SJSA1 (cell line): ENCODE data around the gene MYOM1. TPM values are rescaled to one million over a fixed set of nuclear protein-coding genes. Genes with fewer than 3 reads are reported as not detected.

Source experiments
- DNase-seq, 2 experiments: peaks; one replicate each; pipeline ENCODE4 v3.0.0-alpha.2; 2015 to 2020; ENCODE audit warnings: low spot score in 2 of 2, low read depth in 1 of 2
- H3K27ac ChIP-seq: fragments of 250-450 bp; sonication (Bioruptor Pico); 2 replicates; pipeline ENCODE4 v1.5.1; 2020; ENCODE audit warnings: mild to moderate bottlenecking, moderate library complexity
- H3K27me3 ChIP-seq: fragments of 250-450 bp; sonication (Bioruptor Pico); replicated peaks from 2 replicates; pipeline ENCODE4 v1.5.1; 2020; ENCODE audit warnings: mild to moderate bottlenecking, moderate library complexity
- H3K36me3 ChIP-seq: fragments of 250-450 bp; sonication (Bioruptor Pico); 2 replicates; pipeline ENCODE4 v1.5.1; 2020; ENCODE audit warnings: mild to moderate bottlenecking
- H3K4me1 ChIP-seq: fragments of 250-450 bp; sonication (Bioruptor Pico); replicated peaks from 2 replicates; pipeline ENCODE4 v1.6.1; 2021; ENCODE audit warnings: mild to moderate bottlenecking
- H3K4me3 ChIP-seq: fragments of 250-450 bp; sonication (Bioruptor Pico); 2 replicates; pipeline ENCODE4 v1.5.1; 2020; ENCODE audit warnings: mild to moderate bottlenecking
- H3K9me3 ChIP-seq: fragments of 250-450 bp; sonication (Bioruptor Pico); replicated peaks from 2 replicates; pipeline ENCODE4 v1.5.1; 2020; ENCODE audit warnings: mild to moderate bottlenecking
- total RNA-seq: library from RNA; depleted of rRNA; stranded (reverse); fragments of >200 nt; shearing (Covaris generic); gene quantifications from 2 replicates; pipeline ENCODE4 v1.2.3, GENCODE V29; 2014; rRNA removed

The MYOM1 gene
- total RNA-seq, result not detected in 2 replicates

DNA sequence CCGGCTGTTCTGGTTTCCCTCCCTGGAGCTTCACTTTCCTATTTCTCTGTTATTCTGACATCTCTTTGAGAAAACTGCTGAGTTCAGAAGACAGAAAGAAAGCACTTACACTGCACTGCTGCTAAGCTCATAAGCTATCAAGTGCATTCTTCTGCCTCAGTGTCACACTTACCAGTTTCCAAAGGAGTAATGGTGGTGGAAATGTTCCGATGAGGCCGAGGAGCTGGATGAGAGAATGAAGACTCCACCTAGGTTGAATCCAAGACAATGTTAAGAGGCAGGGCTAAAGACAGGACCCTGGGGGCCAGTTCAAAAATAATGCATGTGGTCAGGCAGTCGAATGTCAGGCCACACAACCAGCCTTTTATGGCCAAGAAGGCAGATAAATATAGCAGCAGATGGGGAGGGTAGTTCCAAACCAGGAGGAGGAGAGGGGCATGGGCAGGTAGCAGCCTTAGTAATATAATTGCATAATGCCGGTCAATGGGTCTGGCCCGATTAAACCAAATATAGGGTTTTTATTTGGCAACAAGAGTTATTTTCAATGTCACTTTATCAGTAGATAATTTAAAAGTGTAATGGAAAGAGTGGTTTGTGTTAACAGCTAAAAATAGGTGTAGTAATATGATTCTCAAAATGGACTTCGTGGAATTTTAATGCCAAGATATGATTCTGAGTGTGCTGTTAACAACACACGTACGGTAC lies at the start of gene MYOM1:
Gene MYOM1, minus strand, starts transcription at position 338 of the 705 bp plus-strand sequence. CDS start 4,745 bp downstream, outside the sequence.
- H3K36me3 ChIP-seq, result no peaks in the 10 kb centered on the region
- no peaks in the 10 kb centered on the region for H3K4me1 ChIP-seq
- DNase-seq, result no peak
- H3K4me3 ChIP-seq, result no peak within 1 kb of the TSS
- H3K27ac ChIP-seq, result no peak within 1 kb of the TSS
- no peaks in the 10 kb centered on the region for H3K9me3 ChIP-seq
- H3K27me3 ChIP-seq, result 0 out of 2 replicates have a peak, but pooled peaks cover 5% of the 10 kb centered on the region

DNA sequence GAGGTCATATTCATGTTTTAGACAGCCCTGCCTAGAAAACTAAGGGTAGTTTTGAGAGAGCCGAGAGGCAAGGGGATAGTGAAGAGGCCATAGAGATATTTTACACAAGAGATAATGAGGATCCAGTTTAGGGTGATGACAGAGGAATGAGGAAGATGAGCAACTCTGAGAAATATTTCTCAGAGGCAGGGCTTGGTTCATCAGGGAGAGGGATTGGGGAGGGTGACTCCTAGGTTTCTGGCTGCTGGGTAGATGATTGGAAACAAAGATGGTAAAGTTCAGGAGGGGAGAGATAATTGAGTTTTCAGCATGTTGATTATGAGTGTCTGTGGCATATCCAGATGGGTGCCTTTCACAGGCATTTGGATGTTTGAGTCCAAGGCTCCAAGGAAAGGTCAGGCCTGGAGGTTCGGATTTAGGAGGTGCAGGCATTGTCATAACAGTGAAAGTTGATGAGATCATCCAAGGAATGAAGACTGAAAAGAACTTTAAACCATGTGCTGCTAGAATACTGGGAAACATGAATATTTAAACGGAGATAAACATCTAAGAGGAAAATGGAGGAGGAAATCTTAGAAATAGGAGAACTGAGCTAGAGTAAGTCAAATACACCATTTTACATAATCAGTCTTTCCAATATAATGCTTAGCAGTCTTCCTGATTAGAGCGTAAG lies 49.6 kb upstream of the MYOM1 start:
- Histone ChIP-seq H3K4me1 (peaks cover 46% of the 10 kb centered on the region), H3K27ac (no peak overlapping the region), H3K36me3 (peaks cover 77% of the 10 kb centered on the region), H3K9me3 (no peaks in the 10 kb centered on the region; the same call in 1 of the 2 replicates), H3K4me3 (no peak overlapping the region), H3K27me3 (no peaks in the 10 kb centered on the region)
- DNase-seq, result no peak

DNA sequence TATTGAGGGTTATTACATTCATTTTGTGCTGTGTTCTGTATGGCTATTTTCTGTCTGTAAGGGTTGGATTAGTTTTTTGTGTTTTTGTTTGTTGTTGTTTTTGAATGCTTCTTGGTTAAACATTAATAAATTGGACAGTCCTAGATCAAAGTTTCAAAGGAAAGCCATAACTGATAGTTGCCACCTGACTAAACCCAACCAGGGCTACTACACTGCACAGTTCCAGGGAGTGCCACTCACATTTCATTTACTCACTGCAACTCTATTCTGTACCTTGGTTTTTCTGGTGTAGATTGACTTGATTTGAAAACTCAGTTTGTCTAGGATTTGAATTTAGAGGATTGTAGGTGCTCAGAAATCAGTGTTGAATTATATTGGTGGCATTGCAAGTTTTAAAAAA lies 48.5 kb upstream of the MYOM1 start:
- no peak for DNase-seq
- no peaks in the 10 kb centered on the region for H3K27me3 ChIP-seq
- no peak overlapping the region for H3K4me3 ChIP-seq
- H3K9me3 ChIP-seq, result no peaks in the 10 kb centered on the region; the same call in 1 of the 2 replicates
- peaks cover 56% of the 10 kb centered on the region for H3K4me1 ChIP-seq
- no peak overlapping the region for H3K27ac ChIP-seq
- peaks cover 73% of the 10 kb centered on the region for H3K36me3 ChIP-seq

DNA sequence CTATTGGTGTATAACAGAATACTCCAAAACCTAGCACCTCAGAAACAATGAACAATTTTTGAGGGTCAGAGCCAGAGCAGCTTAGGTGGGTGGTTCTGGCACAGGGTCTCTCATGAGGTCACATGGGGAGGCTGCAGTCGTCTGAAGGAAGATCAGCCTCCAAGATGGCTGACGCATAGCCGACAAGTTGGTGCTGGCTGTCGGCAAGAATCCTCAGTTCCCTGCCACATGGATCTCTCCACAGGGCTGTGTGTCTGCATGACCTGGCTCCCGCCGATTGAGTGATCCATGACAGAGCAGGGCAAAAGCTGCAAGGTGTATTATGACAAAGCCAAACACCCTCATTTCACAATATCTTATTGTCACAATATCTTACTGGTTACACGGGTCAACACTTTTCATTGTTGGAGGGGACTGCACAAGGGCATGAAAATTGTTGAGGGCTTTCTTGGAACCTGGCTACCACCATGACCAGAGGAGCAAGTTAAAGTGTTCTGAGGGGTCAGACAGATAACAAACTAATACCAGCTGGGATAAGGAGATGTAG lies 46.4 kb upstream of the MYOM1 start:
- Histone ChIP-seq H3K4me3 (no peak overlapping the region), H3K36me3 (peaks cover 75% of the 10 kb centered on the region), H3K9me3 (no peaks in the 10 kb centered on the region; the same call in 1 of the 2 replicates), H3K4me1 (peaks cover 56% of the 10 kb centered on the region), H3K27me3 (no peaks in the 10 kb centered on the region), H3K27ac (no peak overlapping the region)
- no peak for DNase-seq

DNA sequence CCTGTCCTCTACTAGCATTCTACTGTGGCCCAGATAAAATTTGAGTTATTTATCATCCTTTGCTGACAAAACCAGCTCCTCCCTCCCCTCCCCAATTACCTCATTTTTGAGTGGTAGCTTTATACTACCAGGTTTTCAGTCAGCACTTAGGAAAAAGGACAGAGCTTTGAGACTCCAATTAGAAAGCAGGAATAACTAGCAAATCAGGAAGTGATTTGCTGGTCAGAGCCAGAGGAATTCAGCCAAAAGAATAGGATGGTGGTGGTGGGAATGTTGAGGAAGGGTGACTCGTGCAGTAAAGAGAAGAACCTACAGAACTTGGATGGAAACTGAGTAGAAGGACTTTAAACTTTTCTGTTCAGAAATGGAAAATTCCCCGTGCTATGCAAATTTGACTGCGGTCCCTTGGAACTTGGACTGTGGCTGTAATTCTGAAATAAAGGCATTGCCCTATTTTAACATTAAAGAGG lies 45.8 kb upstream of the MYOM1 start:
- Histone ChIP-seq H3K4me3 (no peak overlapping the region), H3K9me3 (no peaks in the 10 kb centered on the region; the same call in 1 of the 2 replicates), H3K27me3 (no peaks in the 10 kb centered on the region), H3K27ac (no peak overlapping the region), H3K36me3 (peaks cover 71% of the 10 kb centered on the region), H3K4me1 (peaks cover 61% of the 10 kb centered on the region)
- no peak for DNase-seq

GRCh38 chr18:3264362-3264761 lies 44.6 kb upstream of the MYOM1 start:
- no peak for DNase-seq
- Histone ChIP-seq H3K27ac (no peak overlapping the region), H3K9me3 (no peaks in the 10 kb centered on the region; the same call in 1 of the 2 replicates), H3K4me3 (no peak overlapping the region; the same call in 1 of the 2 replicates), H3K36me3 (peaks cover 77% of the 10 kb centered on the region), H3K27me3 (no peaks in the 10 kb centered on the region), H3K4me1 (peaks cover 64% of the 10 kb centered on the region)

- Histone ChIP-seq H3K27ac (peak overlapping the region; percentile 100), H3K9me3 (no peaks in the 10 kb centered on the region), H3K27me3 (no peaks in the 10 kb centered on the region), H3K4me1 (peaks cover 63% of the 10 kb centered on the region), H3K36me3 (peaks cover 86% of the 10 kb centered on the region), H3K4me3 (peak overlapping the region; percentile 91)
- DNase-seq, result peak in 1 of 2 experiments; percentile 34
These were observed 43.4 kb upstream of the MYOM1 start for GRCh38 chr18:3263132-3263700.

- H3K36me3 ChIP-seq, result peaks cover 88% of the 10 kb centered on the region
- peak overlapping the region; percentile 91 for H3K4me3 ChIP-seq
- peak overlapping the region; percentile 100 for H3K27ac ChIP-seq
- H3K27me3 ChIP-seq, result no peaks in the 10 kb centered on the region
- H3K9me3 ChIP-seq, result no peaks in the 10 kb centered on the region
- H3K4me1 ChIP-seq, result peaks cover 61% of the 10 kb centered on the region
- DNase-seq, result peak in 1 of 2 experiments; percentile 55
These were observed 42.7 kb upstream of the MYOM1 start for GRCh38 chr18:3262234-3263131.

DNA sequence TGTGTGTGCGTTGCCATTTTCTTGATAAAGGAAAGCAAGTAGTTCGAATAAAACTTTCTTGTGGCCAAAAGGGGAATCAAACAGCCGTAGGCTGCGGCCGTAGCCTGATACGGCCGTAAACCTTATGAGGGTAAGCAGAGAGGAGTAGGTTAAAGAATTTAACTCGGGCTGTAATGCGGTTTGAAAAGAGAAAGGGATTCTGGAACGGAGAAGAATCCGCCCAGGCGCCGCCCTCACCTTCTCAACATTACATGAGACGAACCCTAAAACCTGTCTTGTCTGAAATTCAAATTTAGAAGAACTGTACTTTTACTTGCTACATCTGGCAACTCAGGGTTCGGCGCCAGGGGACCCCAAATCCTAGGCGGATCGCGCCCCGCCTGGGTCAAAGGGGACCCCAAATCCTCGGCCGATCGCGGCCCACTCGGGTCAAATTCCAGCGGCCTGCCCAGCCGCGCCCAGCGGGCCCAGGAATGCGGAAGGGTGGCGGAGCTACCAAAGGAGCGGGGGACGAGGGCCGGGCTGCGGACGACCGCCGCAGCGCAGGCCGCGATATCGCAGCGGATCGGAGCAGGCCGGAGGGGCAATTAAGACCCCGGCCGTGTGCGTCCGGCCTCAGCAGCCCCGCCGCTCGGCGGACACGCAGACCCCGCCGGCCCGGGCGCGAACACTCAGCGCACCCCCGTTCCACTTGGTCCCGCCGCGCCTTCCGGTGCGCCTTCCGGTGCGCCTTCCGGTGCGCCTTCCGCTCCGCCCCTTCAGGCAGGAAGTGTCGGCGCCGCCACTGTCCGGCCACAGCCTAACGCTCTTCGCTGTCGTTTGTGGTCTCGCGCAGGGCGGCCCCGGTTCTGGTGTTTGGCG lies 41.8 kb upstream of the MYOM1 start, which contains the start of gene MYL12B:
Gene MYL12B, plus strand, starts transcription at position 761 of the 861 bp plus-strand sequence. CDS start 10,766 bp downstream, outside the sequence.
- no peaks in the 10 kb centered on the region for H3K9me3 ChIP-seq
- H3K4me3 ChIP-seq, result peak within 1 kb of the TSS; percentile 91
- peaks cover 88% of the 10 kb centered on the region for H3K36me3 ChIP-seq
- H3K4me1 ChIP-seq, result peaks cover 62% of the 10 kb centered on the region
- peak within 1 kb of the TSS; percentile 100 for H3K27ac ChIP-seq
- H3K27me3 ChIP-seq, result no peaks in the 10 kb centered on the region
- peak; percentile 91 to 99 for DNase-seq

DNA sequence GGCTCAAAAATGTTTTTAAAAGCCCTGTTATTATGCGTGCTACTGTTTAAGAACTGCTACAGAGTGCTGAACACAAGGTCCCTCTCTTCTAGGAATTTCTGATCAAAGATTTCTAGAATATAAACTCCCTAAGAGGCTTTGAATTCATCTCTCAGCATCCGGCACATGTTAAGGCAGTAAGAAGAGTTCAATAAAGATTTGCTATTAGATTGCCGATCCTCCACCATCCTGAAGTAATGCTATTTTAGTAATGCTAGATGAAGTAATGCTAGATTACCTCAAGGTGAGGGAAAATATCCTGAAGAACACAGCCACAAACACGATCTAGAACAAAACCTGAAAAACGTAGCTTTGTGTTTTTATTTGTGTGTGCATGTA lies 41.2 kb upstream of the MYOM1 start:
- Histone ChIP-seq H3K27me3 (no peaks in the 10 kb centered on the region), H3K4me3 (peak overlapping the region; percentile 91), H3K27ac (peak overlapping the region; percentile 100), H3K9me3 (no peaks in the 10 kb centered on the region), H3K36me3 (peaks cover 87% of the 10 kb centered on the region), H3K4me1 (peaks cover 67% of the 10 kb centered on the region)
- DNase-seq, result no peak

- no peaks in the 10 kb centered on the region for H3K9me3 ChIP-seq
- H3K4me1 ChIP-seq, result peaks cover 76% of the 10 kb centered on the region
- H3K27me3 ChIP-seq, result no peaks in the 10 kb centered on the region
- peaks cover 91% of the 10 kb centered on the region for H3K36me3 ChIP-seq
- H3K27ac ChIP-seq, result peak overlapping the region; percentile 90
- H3K4me3 ChIP-seq, result no peak overlapping the region
- DNase-seq, result no peak
These were observed 37.9 kb upstream of the MYOM1 start for GRCh38 chr18:3257627-3258120.
